Astrocyte (in vitro differentiated cells and primary cell): ENCODE measurements around the gene ZG16B.

ENCODE experiments used
- CTCF ChIP-seq: IDR thresholded peaks from 2 replicates; pipeline ENCODE4 v1.5.1; 2011; ENCODE audit warnings: low read depth, mild to moderate bottlenecking, inconsistent platforms, low read length, moderate library complexity; ENCODE audit not compliant: insufficient read depth
- EZH2 ChIP-seq: IDR thresholded peaks from 2 replicates; pipeline ENCODE4 v1.6.1; 2012; ENCODE audit warnings: mild to moderate bottlenecking, low read length, inconsistent platforms; ENCODE audit not compliant: insufficient read depth

- no peak for TF ChIP-seq CTCF
- TF ChIP-seq EZH2, result no peak
These were observed 28.3 kb downstream of the ZG16B start for GRCh38 chr16:2858245-2859025.
